NT2/D1 (cell line): ENCODE results near the gene YWHAE.
"Not testable (repeated sequence)": the region's sequence is repeated elsewhere in the genome, so short reads cannot be mapped to it uniquely, and the experiment has no call there.

Source experiments
- DNase-seq: peaks from one replicate; pipeline ENCODE4 v3.0.0-alpha.2; 2011; ENCODE audit warnings: low read depth, low spot score
- H3K27me3 ChIP-seq: 2 replicates; pipeline ENCODE4 v1.6.0; 2011; ENCODE audit warnings: mild to moderate bottlenecking; ENCODE audit not compliant: insufficient read length, insufficient read depth
- H3K36me3 ChIP-seq: 2 replicates; pipeline ENCODE4 v1.6.1; 2011; ENCODE audit warnings: mild to moderate bottlenecking, low read length, mixed read lengths; ENCODE audit not compliant: insufficient read depth, insufficient read length
- H3K4me1 ChIP-seq: 2 replicates; pipeline ENCODE4 v1.5.1; 2011; ENCODE audit not compliant: insufficient read depth, insufficient read length
- H3K4me3 ChIP-seq: 2 replicates; pipeline ENCODE4 v1.5.1; 2011; ENCODE audit warnings: low read depth; ENCODE audit not compliant: insufficient read length
- H3K9ac ChIP-seq: 2 replicates; pipeline ENCODE4 v1.6.0; 2011; ENCODE audit warnings: low read depth; ENCODE audit not compliant: insufficient read length
- H3K9me3 ChIP-seq: 2 replicates; pipeline ENCODE4 v1.5.1; 2011; ENCODE audit warnings: mild to moderate bottlenecking, low read length; ENCODE audit not compliant: insufficient read depth
- SUZ12 ChIP-seq: IDR thresholded peaks from 2 replicates; pipeline ENCODE4 v1.6.1; 2011; ENCODE audit not compliant: insufficient read length, insufficient read depth; ENCODE audit errors: extremely low read depth
- YY1 ChIP-seq: IDR thresholded peaks from 2 replicates; pipeline ENCODE4 v1.6.1; 2011; ENCODE audit not compliant: insufficient read length, insufficient read depth
- ZNF274 ChIP-seq: IDR thresholded peaks from 2 replicates; pipeline ENCODE4 v1.6.1; 2011; ENCODE audit warnings: mild to moderate bottlenecking, low read depth, low read length

YWHAE gene

DNA sequence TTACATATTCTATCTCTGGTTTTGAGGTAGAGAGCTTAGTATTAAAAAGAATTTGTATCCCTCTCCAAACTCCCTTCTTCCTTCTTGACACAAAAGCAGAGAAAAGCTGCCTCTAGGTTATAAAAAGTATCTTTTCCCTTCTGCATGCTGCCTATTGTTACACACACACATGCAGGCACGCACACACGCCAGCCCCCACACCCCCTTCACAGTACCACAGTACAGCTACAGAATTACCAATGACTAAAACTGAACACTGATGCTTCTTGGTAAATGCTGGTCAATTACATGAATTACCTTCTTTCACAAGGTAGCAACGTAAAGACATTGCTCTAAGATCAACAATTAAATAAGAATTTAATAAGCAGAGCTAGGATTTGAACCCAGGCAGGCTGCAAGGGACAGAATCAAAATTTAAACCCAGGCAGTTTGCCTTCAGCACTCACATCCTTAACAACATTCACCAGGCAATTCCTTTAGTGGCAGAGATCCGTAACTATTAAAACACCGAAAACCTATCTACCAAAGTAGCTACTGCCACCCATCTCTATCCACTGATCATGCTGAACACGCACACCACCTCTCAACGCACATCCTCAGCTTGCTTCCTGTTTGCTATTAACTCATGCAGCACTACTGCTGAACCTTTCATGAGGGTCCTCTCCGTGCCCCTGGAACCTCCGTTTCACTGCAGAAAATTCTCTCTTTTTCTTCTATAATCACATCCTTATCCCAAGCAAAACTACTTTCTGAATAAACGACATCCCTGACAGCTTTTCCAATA is 37.8 kb downstream of the YWHAE start:
- peak overlapping the region; percentile 25 for H3K9ac ChIP-seq
- H3K9me3 ChIP-seq = no peaks in the 10 kb centered on the region
- H3K36me3 ChIP-seq = peaks cover 61% of the 10 kb centered on the region
- TF ChIP-seq YY1 (no peak), ZNF274 (no peak), SUZ12 (no peak)
- H3K4me1 ChIP-seq = peaks cover 2% of the 10 kb centered on the region
- DNase-seq = no peak
- no peak overlapping the region for H3K4me3 ChIP-seq
- no peaks in the 10 kb centered on the region for H3K27me3 ChIP-seq

DNA sequence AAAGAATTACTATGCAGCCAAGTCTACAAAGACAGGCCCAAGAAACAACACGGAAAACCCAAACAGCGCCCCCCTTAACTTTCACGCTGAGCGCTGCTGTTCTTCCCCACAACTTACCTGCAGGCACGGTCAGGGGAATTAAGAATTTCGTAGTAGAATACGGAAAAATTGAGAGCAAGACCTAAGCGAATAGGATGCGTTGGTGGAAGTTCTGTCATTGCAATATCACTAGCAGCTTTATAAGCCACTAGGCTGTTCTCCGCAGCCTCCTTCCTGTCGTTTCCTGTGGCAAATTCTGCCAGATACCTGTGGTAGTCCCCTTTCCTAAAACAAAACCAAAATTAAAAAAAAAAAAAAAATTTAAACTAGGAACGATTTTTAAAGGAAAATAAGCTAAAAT is 39.0 kb downstream of the YWHAE start:
- Histone ChIP-seq H3K9ac (no peak overlapping the region), H3K27me3 (no peaks in the 10 kb centered on the region), H3K9me3 (no peaks in the 10 kb centered on the region), H3K36me3 (peaks cover 67% of the 10 kb centered on the region), H3K4me3 (no peak overlapping the region), H3K4me1 (peaks cover 2% of the 10 kb centered on the region)
- TF ChIP-seq SUZ12 (no peak), YY1 (no peak), ZNF274 (no peak)
- no peak for DNase-seq

DNA sequence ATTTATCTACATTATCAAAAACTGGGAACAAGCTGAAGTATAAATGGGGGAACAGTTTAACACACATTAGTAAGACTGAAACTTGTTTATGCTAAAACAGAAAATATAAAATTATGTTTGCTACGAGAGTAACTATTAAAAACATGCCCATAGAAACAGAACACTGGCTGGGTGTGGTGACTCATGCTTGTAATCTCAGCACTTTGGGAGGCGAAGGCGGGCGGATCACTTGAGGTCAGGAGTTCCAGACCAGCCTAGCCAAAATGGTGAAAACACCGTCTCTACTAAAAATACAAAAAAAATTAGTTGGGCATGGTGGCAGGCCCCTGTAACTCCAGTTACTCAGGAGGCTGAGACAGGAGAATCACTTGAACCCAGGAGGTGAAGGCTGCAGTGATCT is 39.7 kb downstream of the YWHAE start:
- not testable (repeated sequence) for H3K27me3 ChIP-seq, H3K4me1 ChIP-seq, H3K9me3 ChIP-seq, DNase-seq, H3K4me3 ChIP-seq, H3K9ac ChIP-seq
- H3K36me3 ChIP-seq = peaks cover 71% of the 10 kb centered on the region

DNA sequence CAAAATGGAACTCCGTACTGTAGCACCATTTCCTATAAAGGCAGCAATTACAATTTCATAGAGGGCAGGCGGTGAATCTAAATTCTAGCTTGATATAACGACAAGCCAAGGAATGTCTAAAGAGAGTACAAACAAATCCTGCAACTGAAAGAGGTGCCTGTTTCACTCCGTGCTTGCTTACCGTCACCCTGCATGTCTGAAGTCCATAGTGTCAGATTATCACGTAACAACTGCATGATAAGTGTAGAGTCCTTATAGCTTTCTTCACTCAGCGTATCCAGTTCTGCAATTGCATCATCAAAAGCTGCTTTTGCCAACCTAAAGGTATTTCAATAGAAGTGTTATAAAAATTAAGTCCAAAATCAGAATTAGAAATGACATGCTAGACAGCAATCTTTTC is 46.0 kb downstream of the YWHAE start:
- H3K4me1 ChIP-seq = no peaks in the 10 kb centered on the region
- peaks cover 62% of the 10 kb centered on the region for H3K36me3 ChIP-seq
- no peak for DNase-seq
- H3K4me3 ChIP-seq = no peak overlapping the region
- no peaks in the 10 kb centered on the region for H3K9me3 ChIP-seq
- TF ChIP-seq SUZ12 (no peak), YY1 (no peak), ZNF274 (no peak)
- H3K9ac ChIP-seq = no peak overlapping the region
- H3K27me3 ChIP-seq = no peaks in the 10 kb centered on the region

DNA sequence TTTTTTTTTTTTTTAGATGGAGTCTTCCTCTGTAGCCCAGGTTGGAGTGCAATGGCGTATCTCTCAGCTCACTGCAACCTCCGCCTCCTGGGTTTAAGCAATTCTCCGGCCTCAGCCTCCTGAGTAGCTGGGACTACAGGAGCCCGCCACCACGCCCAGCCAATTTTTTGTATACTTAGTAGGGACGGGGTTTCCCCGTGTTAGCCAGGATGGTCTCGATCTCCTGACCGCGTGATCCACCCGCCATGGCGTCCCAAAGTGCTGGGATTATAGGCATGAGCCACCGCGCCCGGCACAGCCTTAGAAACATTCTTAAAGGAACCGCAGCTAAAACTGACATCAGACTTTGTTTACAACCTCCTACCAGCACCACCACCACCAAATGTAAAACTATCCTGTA is 47.5 kb downstream of the YWHAE start:
- H3K4me1 ChIP-seq, DNase-seq, H3K27me3 ChIP-seq, H3K9ac ChIP-seq, H3K9me3 ChIP-seq, H3K4me3 ChIP-seq: not testable (repeated sequence)
- peaks cover 65% of the 10 kb centered on the region for H3K36me3 ChIP-seq

DNA sequence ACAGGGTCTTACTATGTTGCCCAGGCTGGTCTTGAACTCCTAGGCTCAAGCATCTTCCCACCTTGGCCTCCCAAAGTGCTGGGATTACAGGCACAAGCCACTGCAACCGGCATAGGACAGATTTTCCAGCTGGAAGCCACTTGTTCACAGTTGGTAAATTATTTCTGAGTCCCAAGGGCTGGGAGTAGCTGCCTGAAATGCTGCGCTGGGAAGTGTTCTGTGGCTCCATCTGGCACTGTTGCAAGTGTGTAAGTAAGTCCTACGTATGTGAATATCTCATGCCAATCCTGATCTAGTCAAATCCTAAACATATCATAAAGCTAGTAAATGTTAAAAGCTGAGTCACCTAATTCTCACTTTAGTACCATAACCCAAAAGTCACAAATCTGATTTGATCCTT is 48.1 kb downstream of the YWHAE start:
- Histone ChIP-seq H3K36me3 (peaks cover 64% of the 10 kb centered on the region), H3K9ac (no peak overlapping the region), H3K4me1 (no peaks in the 10 kb centered on the region), H3K4me3 (no peak overlapping the region), H3K9me3 (no peaks in the 10 kb centered on the region), H3K27me3 (no peaks in the 10 kb centered on the region)
- no peak for DNase-seq
- TF ChIP-seq YY1 = no peak
- no peak for TF ChIP-seq SUZ12
- no peak for TF ChIP-seq ZNF274

DNA sequence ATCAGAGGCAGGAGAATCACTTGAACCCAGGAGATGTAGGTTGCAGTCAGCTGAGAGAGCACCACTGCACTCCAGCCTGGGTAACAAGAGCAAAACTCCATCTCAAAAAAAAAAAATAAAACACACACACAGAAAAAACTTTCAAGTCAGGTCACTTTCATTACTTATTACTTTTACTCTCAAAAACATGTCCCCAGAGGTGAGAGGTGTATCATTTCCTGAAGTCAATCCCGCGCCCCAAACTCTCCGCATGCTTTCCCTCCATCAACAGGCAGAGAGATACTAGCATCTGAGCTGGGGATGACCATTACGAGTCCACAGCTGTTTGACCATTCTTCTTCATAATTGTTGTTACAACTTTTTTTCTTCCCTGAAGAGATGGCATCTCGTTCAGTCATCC is 48.7 kb downstream of the YWHAE start:
- Histone ChIP-seq H3K9me3 (no peaks in the 10 kb centered on the region), H3K36me3 (peaks cover 60% of the 10 kb centered on the region), H3K9ac (no peak overlapping the region), H3K27me3 (no peaks in the 10 kb centered on the region), H3K4me3 (no peak overlapping the region), H3K4me1 (no peaks in the 10 kb centered on the region)
- TF ChIP-seq YY1 (no peak), SUZ12 (no peak), ZNF274 (no peak)
- no peak for DNase-seq
